Measurements from ENCODE around the gene ZC3H8.

GRCh38 chr2:112257575-112257974 lies 2.7 kb upstream of the ZC3H8 start:
- TF ChIP-seq POLR2A (IDR thresholded peaks at IDR 0.05) = no peak
- no peak for TF ChIP-seq CTCF (IDR thresholded peaks at IDR 0.05)

Data from right lobe of liver (tissue), 4 donors.